Activated naive CD8-positive, alpha-beta T cell treated with anti-CD3 and anti-CD28 coated beads, Interleukin-2, amount 10 ng/mL, durations not matched to agents 7 days and 5 days (primary cell): ENCODE measurements around the gene KIF26B. TPM values are rescaled to one million over a fixed set of nuclear protein-coding genes. Genes with fewer than 3 reads are reported as not detected.

Experiments used
- ATAC-seq: fragments of 150-1000 bp; cut with Tn5 transposase; one replicate; pipeline ENCODE4 v1.10.0; 2021; ENCODE audit warnings: low read depth, moderate library complexity
- POLR2A ChIA-PET: fragments of 350-600 bp; sonication (Branson Sonifier 250); formaldehyde crosslinking; loops from one replicate; lab custom pipeline; 2021; ENCODE audit warnings: antibody characterized with exemption; lab: Charles Lee
- DNase-seq: peaks from one replicate; pipeline ENCODE4 v3.0.0; 2021
- H3K27ac Mint-ChIP-seq: one replicate; pipeline ENCODE4 v1.8.0; 2022; ENCODE audit warnings: mild to moderate bottlenecking, mixed read lengths
- H3K27me3 Mint-ChIP-seq: one replicate; pipeline ENCODE4 v1.8.0; 2022; ENCODE audit warnings: mild to moderate bottlenecking, moderate library complexity, mixed read lengths
- H3K36me3 Mint-ChIP-seq: one replicate; pipeline ENCODE4 v1.8.0; 2021; ENCODE audit warnings: mild to moderate bottlenecking, mixed read lengths
- H3K4me1 Mint-ChIP-seq: one replicate; pipeline ENCODE4 v1.8.0; 2021; ENCODE audit warnings: mixed read lengths
- H3K4me3 Mint-ChIP-seq: one replicate; pipeline ENCODE4 v1.8.0; 2022; ENCODE audit warnings: mild to moderate bottlenecking, moderate library complexity, mixed read lengths
- H3K9me3 Mint-ChIP-seq: one replicate; pipeline ENCODE4 v1.8.0; 2021; ENCODE audit warnings: mixed read lengths
- total RNA-seq, 2 experiments: library from RNA; stranded (reverse); gene quantifications; one replicate each; pipeline ENCODE4 v1.2.3, GENCODE V29; 2021

Gene KIF26B
- total RNA-seq, 2 experiments from 2014 or later, result 0.14 TPM; not detected in 1

GRCh38 chr1:245256528-245256927 lies 101.7 kb downstream of the KIF26B start:
- no peak overlapping the region for H3K4me3 Mint-ChIP-seq
- POLR2A ChIA-PET, result no interaction called here
- no peaks in the 10 kb centered on the region for H3K36me3 Mint-ChIP-seq
- no peak for ATAC-seq
- peaks cover 5% of the 10 kb centered on the region for H3K9me3 Mint-ChIP-seq
- H3K4me1 Mint-ChIP-seq, result no peaks in the 10 kb centered on the region
- DNase-seq, result no peak
- no peak overlapping the region for H3K27ac Mint-ChIP-seq
- peaks cover 4% of the 10 kb centered on the region for H3K27me3 Mint-ChIP-seq

- H3K36me3 Mint-ChIP-seq, result no peaks in the 10 kb centered on the region
- no peak overlapping the region for H3K4me3 Mint-ChIP-seq
- DNase-seq (no peak), ATAC-seq (no peak)
- peaks cover 4% of the 10 kb centered on the region for H3K27me3 Mint-ChIP-seq
- H3K27ac Mint-ChIP-seq, result no peak overlapping the region
- no peaks in the 10 kb centered on the region for H3K4me1 Mint-ChIP-seq
- H3K9me3 Mint-ChIP-seq, result peaks cover 2% of the 10 kb centered on the region
- POLR2A ChIA-PET, result no interaction called here
Measured at GRCh38 chr1:245258271-245258920, 103.6 kb downstream of the KIF26B start.

- H3K36me3 Mint-ChIP-seq, result no peaks in the 10 kb centered on the region
- DNase-seq (no peak), ATAC-seq (no peak)
- peaks cover 4% of the 10 kb centered on the region for H3K27me3 Mint-ChIP-seq
- H3K4me1 Mint-ChIP-seq, result no peaks in the 10 kb centered on the region
- no peak overlapping the region for H3K4me3 Mint-ChIP-seq
- POLR2A ChIA-PET, result no interaction called here
- H3K9me3 Mint-ChIP-seq, result no peaks in the 10 kb centered on the region
- no peak overlapping the region for H3K27ac Mint-ChIP-seq
Measured at GRCh38 chr1:245260110-245260882, 105.5 kb downstream of the KIF26B start.

GRCh38 chr1:245260883-245261282 lies 106.1 kb downstream of the KIF26B start:
- Mint-ChIP-seq H3K4me1 (no peaks in the 10 kb centered on the region), H3K4me3 (no peak overlapping the region)
- POLR2A ChIA-PET, result no interaction called here

GRCh38 chr1:245261786-245262185 lies 107.0 kb downstream of the KIF26B start:
- Mint-ChIP-seq H3K27ac (no peak overlapping the region), H3K27me3 (peaks cover 2% of the 10 kb centered on the region), H3K36me3 (no peaks in the 10 kb centered on the region), H3K9me3 (no peaks in the 10 kb centered on the region), H3K4me3 (no peak overlapping the region), H3K4me1 (no peaks in the 10 kb centered on the region)
- ATAC-seq (no peak), DNase-seq (no peak)
- POLR2A ChIA-PET, result no interaction called here

More at GRCh38 chr1:245260883-245261282, 106.1 kb downstream of the KIF26B start:
- no peaks in the 10 kb centered on the region for H3K36me3 Mint-ChIP-seq
- no peak for ATAC-seq
- peaks cover 4% of the 10 kb centered on the region for H3K27me3 Mint-ChIP-seq
- no peaks in the 10 kb centered on the region for H3K9me3 Mint-ChIP-seq
- DNase-seq, result no peak
- no peak overlapping the region for H3K27ac Mint-ChIP-seq

GRCh38 chr1:245263529-245264095 lies 108.8 kb downstream of the KIF26B start:
- Mint-ChIP-seq H3K27ac (no peak overlapping the region), H3K27me3 (peaks cover 2% of the 10 kb centered on the region), H3K9me3 (no peaks in the 10 kb centered on the region), H3K36me3 (no peaks in the 10 kb centered on the region), H3K4me3 (no peak overlapping the region), H3K4me1 (no peaks in the 10 kb centered on the region)
- no peak for ATAC-seq
- POLR2A ChIA-PET, result no interaction called here
- no peak for DNase-seq

- POLR2A ChIA-PET, result no interaction called here
- no peaks in the 10 kb centered on the region for H3K4me1 Mint-ChIP-seq
- peaks cover 2% of the 10 kb centered on the region for H3K27me3 Mint-ChIP-seq
- no peak overlapping the region for H3K4me3 Mint-ChIP-seq
- DNase-seq (no peak), ATAC-seq (no peak)
- no peak overlapping the region for H3K27ac Mint-ChIP-seq
- no peaks in the 10 kb centered on the region for H3K9me3 Mint-ChIP-seq
- H3K36me3 Mint-ChIP-seq, result no peaks in the 10 kb centered on the region
Measured at GRCh38 chr1:245264226-245264625, 109.4 kb downstream of the KIF26B start.

GRCh38 chr1:245266105-245266504 lies 111.3 kb downstream of the KIF26B start:
- DNase-seq (no peak), ATAC-seq (no peak)
- Mint-ChIP-seq H3K27ac (no peak overlapping the region), H3K9me3 (peaks cover 2% of the 10 kb centered on the region), H3K36me3 (no peaks in the 10 kb centered on the region), H3K27me3 (peaks cover 7% of the 10 kb centered on the region), H3K4me1 (no peaks in the 10 kb centered on the region), H3K4me3 (no peak overlapping the region)
- POLR2A ChIA-PET, result no interaction called here

GRCh38 chr1:245270063-245270462 lies 115.3 kb downstream of the KIF26B start:
- H3K4me3 Mint-ChIP-seq, result no peak overlapping the region
- DNase-seq (no peak), ATAC-seq (no peak)
- POLR2A ChIA-PET, result no interaction called here
- no peak overlapping the region for H3K27ac Mint-ChIP-seq
- H3K4me1 Mint-ChIP-seq, result no peaks in the 10 kb centered on the region
- H3K9me3 Mint-ChIP-seq, result peaks cover 2% of the 10 kb centered on the region
- H3K27me3 Mint-ChIP-seq, result peaks cover 22% of the 10 kb centered on the region
- H3K36me3 Mint-ChIP-seq, result no peaks in the 10 kb centered on the region

GRCh38 chr1:245270972-245271371 lies 116.2 kb downstream of the KIF26B start:
- H3K4me1 Mint-ChIP-seq, result no peaks in the 10 kb centered on the region
- H3K4me3 Mint-ChIP-seq, result no peak overlapping the region
- DNase-seq, result no peak
- H3K27me3 Mint-ChIP-seq, result peaks cover 23% of the 10 kb centered on the region
- H3K27ac Mint-ChIP-seq, result no peak overlapping the region
- H3K36me3 Mint-ChIP-seq, result no peaks in the 10 kb centered on the region
- no peak for ATAC-seq
- peaks cover 2% of the 10 kb centered on the region for H3K9me3 Mint-ChIP-seq
- POLR2A ChIA-PET, result no interaction called here

- no peak for ATAC-seq
- Mint-ChIP-seq H3K27me3 (peaks cover 29% of the 10 kb centered on the region), H3K4me3 (no peak overlapping the region), H3K27ac (no peak overlapping the region), H3K9me3 (peaks cover 2% of the 10 kb centered on the region), H3K4me1 (no peaks in the 10 kb centered on the region), H3K36me3 (no peaks in the 10 kb centered on the region)
- POLR2A ChIA-PET, result no interaction called here
- no peak for DNase-seq
Measured at GRCh38 chr1:245272676-245273075, 117.9 kb downstream of the KIF26B start.

- H3K9me3 Mint-ChIP-seq, result no peaks in the 10 kb centered on the region
- H3K27me3 Mint-ChIP-seq, result peaks cover 21% of the 10 kb centered on the region
- DNase-seq (no peak), ATAC-seq (no peak)
- H3K27ac Mint-ChIP-seq, result no peak overlapping the region
- POLR2A ChIA-PET, result no interaction called here
- no peaks in the 10 kb centered on the region for H3K36me3 Mint-ChIP-seq
- no peaks in the 10 kb centered on the region for H3K4me1 Mint-ChIP-seq
- no peak overlapping the region for H3K4me3 Mint-ChIP-seq
Measured at GRCh38 chr1:245276445-245276844, 121.7 kb downstream of the KIF26B start.

GRCh38 chr1:245277276-245277675 lies 122.5 kb downstream of the KIF26B start:
- Mint-ChIP-seq H3K4me3 (no peak overlapping the region), H3K36me3 (no peaks in the 10 kb centered on the region), H3K27ac (no peak overlapping the region), H3K27me3 (peaks cover 14% of the 10 kb centered on the region), H3K9me3 (no peaks in the 10 kb centered on the region), H3K4me1 (no peaks in the 10 kb centered on the region)
- ATAC-seq, result no peak
- POLR2A ChIA-PET, result no interaction called here
- DNase-seq, result peak; percentile 28

- POLR2A ChIA-PET, result no interaction called here
- H3K27me3 Mint-ChIP-seq, result peaks cover 7% of the 10 kb centered on the region
- ATAC-seq (no peak), DNase-seq (no peak)
- no peaks in the 10 kb centered on the region for H3K36me3 Mint-ChIP-seq
- no peak overlapping the region for H3K27ac Mint-ChIP-seq
- peaks cover 2% of the 10 kb centered on the region for H3K9me3 Mint-ChIP-seq
- H3K4me3 Mint-ChIP-seq, result no peak overlapping the region
- no peaks in the 10 kb centered on the region for H3K4me1 Mint-ChIP-seq
Measured at GRCh38 chr1:245278846-245279245, 124.1 kb downstream of the KIF26B start.
